ENCODE results near the gene AXIN2.
"Not testable (repeated sequence)": the region's sequence is repeated elsewhere in the genome, so short reads cannot be mapped to it uniquely, and the experiment has no call there.

The AXIN2 gene

DNA sequence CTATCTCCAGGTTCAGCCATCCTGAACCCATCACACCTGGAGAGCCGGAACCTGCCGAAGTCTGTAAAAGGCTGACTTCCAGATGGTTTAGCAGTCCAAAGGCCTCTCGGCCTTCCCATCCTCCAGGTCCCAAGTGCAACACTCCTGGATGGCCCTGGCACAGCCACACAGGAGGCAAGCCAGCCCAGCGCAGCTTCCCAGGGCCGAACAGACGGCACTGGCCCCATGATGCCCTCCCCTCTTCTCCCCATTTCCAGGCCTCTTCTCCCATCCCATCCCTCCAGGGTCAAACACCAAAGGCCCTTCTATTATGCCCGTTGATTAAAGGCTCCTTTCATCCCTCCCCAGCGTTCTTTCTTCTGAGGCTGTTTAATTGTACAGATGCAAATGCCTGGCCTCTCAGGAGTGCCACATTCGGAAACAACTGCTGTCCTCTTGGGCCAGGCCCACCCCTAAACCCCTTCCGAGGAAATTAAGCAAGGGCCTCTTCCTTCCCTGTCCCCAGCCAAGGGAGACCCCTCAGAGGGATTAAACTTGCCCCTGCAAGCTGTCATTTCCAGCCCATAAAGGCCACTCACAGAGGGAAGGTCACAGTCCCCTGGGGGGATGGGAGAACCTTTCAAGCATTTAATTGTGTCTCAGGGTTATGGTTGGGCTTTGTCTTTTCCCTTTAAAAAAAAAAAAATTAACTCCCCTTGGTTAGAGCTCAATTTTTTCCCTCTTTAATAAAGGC, 30.8 kb downstream of the AXIN2 start:
- H3K9me3 Mint-ChIP-seq: no peaks in the 10 kb centered on the region
- no peaks in the 10 kb centered on the region for H3K4me1 Mint-ChIP-seq
- DNase-seq: no peak
- H3K27me3 Mint-ChIP-seq: no peaks in the 10 kb centered on the region
- no peak for ATAC-seq (replicated peaks)
- H3K36me3 Mint-ChIP-seq: peaks cover 0 to 6% of the 10 kb centered on the region in 2 donors
- H3K4me3 Mint-ChIP-seq: no peak overlapping the region
- H3K27ac Mint-ChIP-seq: no peak overlapping the region

DNA sequence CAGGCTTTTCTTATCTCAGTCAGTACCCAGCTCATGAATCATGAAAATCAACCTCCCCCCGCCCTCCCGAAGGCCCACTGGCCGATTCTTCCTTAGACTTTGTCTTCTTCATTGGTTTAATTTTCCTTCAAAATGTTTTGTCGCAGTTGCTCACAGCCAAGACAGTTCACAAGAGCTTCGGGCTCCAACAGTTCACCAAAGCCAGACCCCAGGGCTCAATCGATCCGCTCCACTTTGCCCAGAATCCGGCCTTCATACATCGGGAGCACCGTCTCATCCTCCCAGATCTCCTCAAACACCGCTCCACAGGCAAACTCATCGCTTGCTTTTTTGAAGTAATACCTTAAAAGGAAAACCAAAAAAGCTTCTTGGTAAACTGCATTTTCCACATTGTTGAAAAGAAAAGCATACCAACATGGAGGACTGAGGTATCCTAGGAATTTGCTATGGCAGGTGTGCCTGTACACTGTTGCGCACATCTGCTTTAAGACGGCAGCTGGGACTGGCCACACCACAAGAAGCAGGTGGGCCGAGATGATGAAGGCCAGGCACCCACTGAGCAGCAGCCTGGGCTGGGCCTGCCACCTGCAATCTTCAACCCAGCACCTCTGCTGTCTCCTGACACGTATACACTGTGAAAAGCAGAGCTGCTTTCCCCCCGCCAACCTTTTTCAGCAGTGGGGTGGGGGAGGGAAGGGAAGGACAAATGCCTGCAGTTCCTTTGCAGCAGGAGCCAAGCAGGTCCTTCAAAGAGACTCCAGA, 31.5 kb downstream of the AXIN2 start:
- ATAC-seq (replicated peaks): no peak
- H3K36me3 Mint-ChIP-seq: no peaks in the 10 kb centered on the region
- no peaks in the 10 kb centered on the region for H3K4me1 Mint-ChIP-seq
- H3K4me3 Mint-ChIP-seq: no peak overlapping the region
- H3K27ac Mint-ChIP-seq: no peak overlapping the region
- no peaks in the 10 kb centered on the region for H3K9me3 Mint-ChIP-seq
- no peak for DNase-seq
- H3K27me3 Mint-ChIP-seq: no peaks in the 10 kb centered on the region

- no peak overlapping the region for H3K27ac Mint-ChIP-seq
- ATAC-seq (replicated peaks) (no peak), DNase-seq (no peak)
- H3K4me3 Mint-ChIP-seq: no peak overlapping the region
- no peaks in the 10 kb centered on the region for H3K36me3 Mint-ChIP-seq
- no peaks in the 10 kb centered on the region for H3K9me3 Mint-ChIP-seq
- no peaks in the 10 kb centered on the region for H3K4me1 Mint-ChIP-seq
- no peaks in the 10 kb centered on the region for H3K27me3 Mint-ChIP-seq
These were observed 32.3 kb downstream of the AXIN2 start for GRCh38 chr17:65529040-65529633.

DNA sequence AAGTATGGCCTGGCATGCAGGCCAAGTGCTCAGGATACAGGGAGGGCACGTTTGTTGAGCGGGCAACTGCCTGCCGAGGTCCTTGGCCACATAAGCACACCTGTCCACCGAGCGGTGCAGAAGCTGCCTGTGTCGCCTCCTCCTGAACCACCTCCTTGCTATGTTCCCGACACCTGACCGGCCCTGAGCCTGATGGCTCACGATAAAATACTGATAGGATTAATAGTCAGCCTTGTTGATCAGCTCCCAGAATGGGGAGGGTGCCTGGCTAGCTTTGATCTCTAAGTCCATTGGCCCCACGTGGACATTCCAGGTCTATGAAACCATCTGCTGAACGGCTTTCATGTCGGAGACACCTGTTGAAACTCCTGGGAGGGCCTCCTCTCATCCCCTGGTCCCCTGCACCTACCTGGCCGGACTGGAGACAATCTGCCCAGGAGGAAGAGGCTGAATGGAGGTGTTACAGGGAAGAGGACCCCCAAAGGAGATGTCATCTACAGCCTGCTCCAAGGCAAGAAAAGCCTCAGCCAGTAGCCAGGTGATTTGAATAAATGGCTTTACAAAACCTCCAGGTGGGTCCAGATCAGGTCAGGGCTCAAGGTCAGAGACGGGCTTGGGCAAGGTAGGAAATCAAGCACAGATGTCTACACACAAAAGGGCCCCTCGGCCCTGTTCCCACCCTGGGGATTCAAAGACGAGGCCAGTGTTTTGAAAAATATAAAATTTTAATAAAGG, 33.4 kb downstream of the AXIN2 start:
- Mint-ChIP-seq H3K27ac (no peak overlapping the region), H3K4me3 (no peak overlapping the region), H3K9me3 (no peaks in the 10 kb centered on the region), H3K36me3 (no peaks in the 10 kb centered on the region), H3K27me3 (no peaks in the 10 kb centered on the region), H3K4me1 (no peaks in the 10 kb centered on the region)
- DNase-seq: no peak
- ATAC-seq (replicated peaks): no peak

- H3K4me3 Mint-ChIP-seq: no peak overlapping the region
- no peak overlapping the region for H3K27ac Mint-ChIP-seq
- DNase-seq (no peak), ATAC-seq (replicated peaks) (no peak)
- H3K9me3 Mint-ChIP-seq: no peaks in the 10 kb centered on the region
- no peaks in the 10 kb centered on the region for H3K36me3 Mint-ChIP-seq
- H3K4me1 Mint-ChIP-seq: no peaks in the 10 kb centered on the region
- H3K27me3 Mint-ChIP-seq: no peaks in the 10 kb centered on the region
These were observed 34.1 kb downstream of the AXIN2 start for GRCh38 chr17:65527381-65527780.

DNA sequence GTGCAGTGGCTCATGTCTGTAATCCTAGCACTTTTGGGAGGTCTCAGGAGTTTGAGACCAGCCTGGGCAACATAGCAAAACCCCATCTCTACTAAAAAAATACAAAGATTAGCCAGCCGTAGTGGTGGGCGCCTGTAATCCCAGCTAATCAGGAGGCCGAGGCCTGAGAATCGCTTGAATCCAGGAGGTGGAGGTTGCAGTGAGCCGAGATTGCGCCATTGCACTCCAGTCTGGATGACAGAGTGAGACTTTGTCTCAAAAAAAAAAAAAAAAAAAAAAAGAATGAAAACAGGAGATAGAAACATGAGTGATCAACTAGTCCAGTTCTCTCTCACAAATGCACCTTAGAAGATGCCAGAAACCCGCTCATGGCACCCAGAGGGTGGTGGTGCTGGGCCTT, 34.6 kb downstream of the AXIN2 start:
- DNase-seq; H3K9me3 Mint-ChIP-seq; H3K27me3 Mint-ChIP-seq; H3K4me3 Mint-ChIP-seq; ATAC-seq (replicated peaks); H3K27ac Mint-ChIP-seq; H3K4me1 Mint-ChIP-seq; H3K36me3 Mint-ChIP-seq: not testable (repeated sequence)

DNA sequence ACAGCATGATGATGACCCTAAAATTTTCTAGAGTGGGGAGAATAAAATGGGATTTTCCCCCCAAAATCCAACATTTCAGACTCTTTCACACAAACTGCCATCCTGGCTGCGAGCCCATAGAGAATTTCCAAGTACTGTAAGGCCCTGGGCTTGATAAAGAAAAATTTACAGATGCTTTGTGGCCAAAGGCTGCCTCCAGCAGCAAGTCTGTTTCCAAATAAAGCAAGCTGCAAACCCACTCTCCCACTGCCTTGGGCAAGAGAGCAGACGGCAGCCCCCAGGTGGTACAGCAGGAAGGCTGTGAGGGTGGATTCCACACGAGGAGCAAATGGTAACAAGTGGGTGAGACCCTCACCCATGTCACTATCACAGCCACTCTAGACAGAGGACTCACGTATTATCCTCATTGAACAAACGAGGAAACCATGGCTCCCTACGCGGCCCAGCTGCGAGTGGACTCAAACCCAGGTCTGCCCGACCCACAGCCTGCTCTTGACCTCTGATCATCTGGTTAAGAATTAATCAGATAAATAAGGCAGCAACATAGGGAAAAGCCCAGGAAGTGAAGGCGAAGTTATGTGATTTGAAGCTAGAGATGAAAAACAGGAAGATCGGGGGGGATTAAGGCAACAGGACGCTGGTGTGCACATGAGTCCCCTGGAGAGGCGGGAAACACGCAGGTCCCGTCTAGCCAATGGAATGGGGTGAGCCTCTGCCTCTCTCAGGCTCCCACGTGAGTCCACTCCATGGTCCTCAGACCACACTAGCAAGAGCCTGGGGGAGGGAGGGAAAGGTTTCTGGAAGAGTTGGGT, 37.4 kb downstream of the AXIN2 start:
- H3K27ac Mint-ChIP-seq: no peak overlapping the region
- H3K9me3 Mint-ChIP-seq: no peaks in the 10 kb centered on the region
- H3K4me3 Mint-ChIP-seq: no peak overlapping the region
- no peaks in the 10 kb centered on the region for H3K36me3 Mint-ChIP-seq
- no peak for ATAC-seq (replicated peaks)
- no peak for DNase-seq
- peaks cover 0 to 5% of the 10 kb centered on the region in 2 donors for H3K27me3 Mint-ChIP-seq
- H3K4me1 Mint-ChIP-seq: no peaks in the 10 kb centered on the region

GRCh38 chr17:65523411-65523810, 38.0 kb downstream of the AXIN2 start:
- no peaks in the 10 kb centered on the region for H3K36me3 Mint-ChIP-seq
- DNase-seq: no peak
- no peak for ATAC-seq (replicated peaks)
- H3K27ac Mint-ChIP-seq: no peak overlapping the region
- no peaks in the 10 kb centered on the region for H3K9me3 Mint-ChIP-seq
- no peaks in the 10 kb centered on the region for H3K4me1 Mint-ChIP-seq
- peaks cover 3 to 9% of the 10 kb centered on the region in 2 donors for H3K27me3 Mint-ChIP-seq
- no peak overlapping the region for H3K4me3 Mint-ChIP-seq

DNA sequence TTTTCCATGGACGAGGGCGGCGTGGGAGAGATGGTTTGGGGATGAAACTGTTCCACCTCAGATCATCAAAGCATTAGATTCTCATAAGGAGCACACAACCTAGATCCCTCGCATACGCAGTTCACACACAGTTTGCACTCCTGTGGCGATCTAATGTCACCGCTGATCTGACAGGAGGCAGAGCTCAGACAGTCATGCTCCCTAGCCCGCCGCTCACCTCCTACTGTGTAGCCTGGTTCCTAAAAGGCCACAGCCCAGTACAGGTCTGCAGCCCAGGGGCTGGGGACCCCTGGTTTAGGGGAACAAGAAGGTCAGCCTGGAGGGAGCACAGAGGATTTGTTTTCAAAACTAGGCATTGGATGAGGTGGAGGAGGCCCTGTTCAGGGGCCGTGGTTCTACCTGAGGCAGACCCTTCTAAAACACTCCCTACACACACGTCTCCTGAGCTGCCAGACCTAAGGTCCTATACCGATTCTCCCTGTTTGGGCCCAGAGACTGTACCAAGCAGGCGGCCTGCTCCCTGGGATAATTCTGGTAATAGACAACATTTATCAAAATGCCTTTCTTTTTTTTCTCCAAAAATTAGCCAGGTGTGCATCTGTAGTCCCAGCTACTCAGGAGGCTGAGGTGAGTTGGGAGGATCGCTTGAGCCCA, 38.6 kb downstream of the AXIN2 start:
- Mint-ChIP-seq H3K9me3 (no peaks in the 10 kb centered on the region), H3K4me1 (no peaks in the 10 kb centered on the region), H3K27me3 (peaks cover 6 to 12% of the 10 kb centered on the region in 2 donors), H3K27ac (no peak overlapping the region), H3K4me3 (no peak overlapping the region), H3K36me3 (no peaks in the 10 kb centered on the region)
- no peak for DNase-seq
- ATAC-seq (replicated peaks): no peak

GRCh38 chr17:65519462-65519861, 42.0 kb downstream of the AXIN2 start:
- Mint-ChIP-seq H3K27me3 (peaks cover 24 to 37% of the 10 kb centered on the region in 2 donors), H3K4me3 (no peak overlapping the region), H3K4me1 (peaks cover 0 to 6% of the 10 kb centered on the region in 2 donors), H3K36me3 (no peaks in the 10 kb centered on the region), H3K27ac (no peak overlapping the region), H3K9me3 (peaks cover 0 to 1% of the 10 kb centered on the region in 2 donors)
- DNase-seq (no peak), ATAC-seq (replicated peaks) (no peak)

DNA sequence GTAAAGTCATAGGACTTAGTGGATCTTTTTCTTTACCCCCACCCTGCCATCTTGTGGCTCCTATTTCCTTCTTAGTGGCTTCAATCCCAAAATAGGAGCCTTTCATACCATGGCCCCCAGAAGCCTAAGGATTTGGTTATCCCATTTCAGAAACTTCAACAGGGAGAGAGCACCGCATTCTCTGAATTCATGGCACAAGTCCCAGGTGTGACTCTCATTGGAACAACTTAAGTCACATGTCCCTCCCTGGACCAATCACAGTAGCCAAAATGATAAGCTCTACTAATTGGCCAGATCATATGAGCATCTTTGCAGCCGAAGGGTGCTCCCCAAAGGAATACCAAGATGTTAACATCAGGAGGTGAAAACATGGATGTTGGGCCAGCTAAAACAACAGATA, 43.2 kb downstream of the AXIN2 start:
- Mint-ChIP-seq H3K36me3 (no peaks in the 10 kb centered on the region), H3K27me3 (peaks cover 28 to 44% of the 10 kb centered on the region in 2 donors), H3K9me3 (peaks cover 0 to 1% of the 10 kb centered on the region in 2 donors), H3K4me1 (peaks cover 0 to 6% of the 10 kb centered on the region in 2 donors), H3K27ac (no peak overlapping the region), H3K4me3 (no peak overlapping the region)
- ATAC-seq (replicated peaks): no peak
- no peak for DNase-seq

- no peaks in the 10 kb centered on the region for H3K36me3 Mint-ChIP-seq
- peaks cover 0 to 6% of the 10 kb centered on the region in 2 donors for H3K4me1 Mint-ChIP-seq
- H3K9me3 Mint-ChIP-seq: peaks cover 0 to 1% of the 10 kb centered on the region in 2 donors
- no peak overlapping the region for H3K27ac Mint-ChIP-seq
- H3K4me3 Mint-ChIP-seq: no peak overlapping the region
- H3K27me3 Mint-ChIP-seq: peaks cover 28 to 44% of the 10 kb centered on the region in 2 donors
- DNase-seq (no peak), ATAC-seq (replicated peaks) (no peak)
These were observed 45.2 kb downstream of the AXIN2 start for GRCh38 chr17:65515959-65516948.

Data from stimulated activated naive B cell treated with anti-CD40 and anti-IgM and Interleukin-4, amounts not matched to agents 10 μg/mL and 1 μg/mL and 100 μg/mL, for 72 hours (primary cell).